Measurements from ENCODE around the gene ARHGAP22.

Gene ARHGAP22

DNA sequence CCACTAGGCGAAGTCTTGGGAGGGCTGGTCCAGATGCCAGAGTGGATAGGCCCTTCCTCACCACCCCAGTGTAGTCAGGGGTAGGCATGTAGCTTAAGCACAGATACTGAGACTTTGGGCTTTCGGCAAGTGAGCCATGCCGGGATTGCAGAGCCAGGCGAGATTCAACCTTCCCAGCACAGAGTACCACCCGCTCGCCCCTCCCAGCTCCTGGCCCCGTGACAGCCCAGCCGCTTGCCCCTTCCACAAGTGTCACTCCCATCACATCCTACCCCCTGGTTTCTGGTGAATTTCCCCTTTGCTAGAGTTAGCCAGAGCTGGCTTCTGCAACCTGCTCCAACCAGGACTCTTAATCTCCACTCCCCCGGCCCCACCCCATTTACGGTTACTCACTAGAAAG is 56.9 kb downstream of the ARHGAP22 start:
- DNase-seq = no peak
- no peaks in the 10 kb centered on the region for H3K27me3 ChIP-seq (replicated peaks; ENCODE audit: control insufficient read depth, insufficient read depth, low read length, poor library complexity, severe bottlenecking)
- no peak overlapping the region for H3K4me3 ChIP-seq (ENCODE audit: insufficient read depth, low read depth, low read length, poor library complexity, severe bottlenecking)
- no peak overlapping the region for H3K27ac ChIP-seq (ENCODE audit: insufficient read depth, low read length, poor library complexity, severe bottlenecking)
- H3K36me3 ChIP-seq (ENCODE audit: control insufficient read depth, insufficient read depth, low read length) = no peaks in the 10 kb centered on the region
- H3K4me1 ChIP-seq (ENCODE audit: control insufficient read depth, insufficient read depth, low read length, poor library complexity, severe bottlenecking) = no peaks in the 10 kb centered on the region
- no peaks in the 10 kb centered on the region for H3K9me3 ChIP-seq (ENCODE audit: control insufficient read depth, low read length)

DNA sequence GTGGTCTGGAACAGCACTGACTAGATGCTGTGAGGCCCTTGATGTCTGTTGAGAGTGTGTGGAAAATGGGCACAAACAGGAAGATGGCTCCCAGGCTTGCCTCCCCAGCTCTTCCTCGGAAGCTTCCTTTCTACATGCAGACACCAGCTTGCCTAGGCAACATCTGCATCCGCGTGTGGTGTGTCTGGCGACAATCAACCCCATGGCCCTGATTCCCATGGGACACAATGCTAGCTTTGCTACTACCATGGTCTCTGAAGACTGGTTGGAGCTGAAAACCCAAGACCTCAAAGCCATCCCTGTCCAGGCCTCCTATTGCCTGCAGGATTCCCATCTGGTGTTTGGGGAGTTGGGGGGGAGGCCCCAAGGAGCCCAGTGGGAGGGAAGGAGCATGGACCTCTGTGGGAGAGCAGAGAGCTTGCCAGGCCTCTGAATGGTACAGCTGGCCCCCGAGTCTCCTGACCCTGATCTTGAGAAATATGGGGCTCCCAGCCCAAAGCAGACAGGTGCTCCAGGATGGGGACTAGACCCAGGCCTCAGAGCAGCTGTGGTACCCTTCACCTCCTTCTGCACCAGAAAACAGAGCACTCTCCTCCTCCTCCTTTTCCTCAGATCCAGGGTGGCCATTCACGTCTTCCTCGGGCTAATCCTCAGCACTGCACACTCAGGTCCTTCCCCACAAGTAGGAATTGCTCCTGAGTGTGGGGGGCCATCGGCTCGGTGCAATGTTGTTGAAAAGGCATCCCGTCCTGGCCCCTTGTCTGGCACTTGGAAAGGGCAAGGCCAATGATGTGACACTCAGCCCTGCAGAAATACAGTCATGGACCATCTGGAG is 57.6 kb downstream of the ARHGAP22 start:
- Histone ChIP-seq H3K4me3 (ENCODE audit: insufficient read depth, low read depth, low read length, poor library complexity, severe bottlenecking) (no peak overlapping the region), H3K9me3 (ENCODE audit: control insufficient read depth, low read length) (no peaks in the 10 kb centered on the region), H3K27ac (ENCODE audit: insufficient read depth, low read length, poor library complexity, severe bottlenecking) (no peak overlapping the region), H3K27me3 (replicated peaks; ENCODE audit: control insufficient read depth, insufficient read depth, low read length, poor library complexity, severe bottlenecking) (no peaks in the 10 kb centered on the region), H3K36me3 (ENCODE audit: control insufficient read depth, insufficient read depth, low read length) (no peaks in the 10 kb centered on the region), H3K4me1 (ENCODE audit: control insufficient read depth, insufficient read depth, low read length, poor library complexity, severe bottlenecking) (no peaks in the 10 kb centered on the region)
- no peak for DNase-seq

DNA sequence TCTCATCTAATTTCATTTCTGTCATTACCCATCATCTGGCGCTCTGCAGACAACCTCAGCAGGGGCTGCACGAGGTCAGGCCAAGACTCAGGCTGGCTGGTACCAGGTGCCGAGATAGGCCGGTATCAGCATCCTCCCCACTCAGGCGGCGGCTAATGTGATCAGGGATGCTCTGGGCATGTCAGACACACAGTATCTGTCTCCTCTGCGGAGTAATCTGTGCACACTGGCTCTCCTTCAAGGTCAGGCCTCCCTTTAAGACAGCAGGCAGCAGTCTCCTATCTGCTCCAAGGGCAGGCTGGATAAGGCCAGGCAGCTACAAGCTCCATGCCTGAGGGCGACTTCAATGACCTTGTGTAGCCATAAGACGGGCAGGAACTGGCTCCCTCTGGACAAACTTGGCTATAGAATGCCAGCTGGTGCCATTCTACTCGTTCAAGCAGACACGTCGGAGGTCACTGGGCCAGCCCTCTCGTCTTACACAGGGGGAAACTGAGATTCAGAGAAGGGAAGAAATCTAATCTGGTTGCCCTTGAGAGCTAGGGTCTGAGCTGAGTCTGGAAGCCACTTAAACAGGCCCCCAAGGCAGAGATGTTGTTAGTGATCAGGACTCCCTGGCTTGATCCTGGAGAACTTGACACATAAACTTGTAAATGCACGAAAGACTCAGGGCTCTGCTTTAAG is 59.3 kb downstream of the ARHGAP22 start:
- Histone ChIP-seq H3K27me3 (replicated peaks; ENCODE audit: control insufficient read depth, insufficient read depth, low read length, poor library complexity, severe bottlenecking) (no peaks in the 10 kb centered on the region), H3K36me3 (ENCODE audit: control insufficient read depth, insufficient read depth, low read length) (no peaks in the 10 kb centered on the region), H3K4me1 (ENCODE audit: control insufficient read depth, insufficient read depth, low read length, poor library complexity, severe bottlenecking) (no peaks in the 10 kb centered on the region), H3K9me3 (ENCODE audit: control insufficient read depth, low read length) (no peaks in the 10 kb centered on the region), H3K27ac (ENCODE audit: insufficient read depth, low read length, poor library complexity, severe bottlenecking) (no peak overlapping the region), H3K4me3 (ENCODE audit: insufficient read depth, low read depth, low read length, poor library complexity, severe bottlenecking) (no peak overlapping the region)
- DNase-seq = no peak

DNA sequence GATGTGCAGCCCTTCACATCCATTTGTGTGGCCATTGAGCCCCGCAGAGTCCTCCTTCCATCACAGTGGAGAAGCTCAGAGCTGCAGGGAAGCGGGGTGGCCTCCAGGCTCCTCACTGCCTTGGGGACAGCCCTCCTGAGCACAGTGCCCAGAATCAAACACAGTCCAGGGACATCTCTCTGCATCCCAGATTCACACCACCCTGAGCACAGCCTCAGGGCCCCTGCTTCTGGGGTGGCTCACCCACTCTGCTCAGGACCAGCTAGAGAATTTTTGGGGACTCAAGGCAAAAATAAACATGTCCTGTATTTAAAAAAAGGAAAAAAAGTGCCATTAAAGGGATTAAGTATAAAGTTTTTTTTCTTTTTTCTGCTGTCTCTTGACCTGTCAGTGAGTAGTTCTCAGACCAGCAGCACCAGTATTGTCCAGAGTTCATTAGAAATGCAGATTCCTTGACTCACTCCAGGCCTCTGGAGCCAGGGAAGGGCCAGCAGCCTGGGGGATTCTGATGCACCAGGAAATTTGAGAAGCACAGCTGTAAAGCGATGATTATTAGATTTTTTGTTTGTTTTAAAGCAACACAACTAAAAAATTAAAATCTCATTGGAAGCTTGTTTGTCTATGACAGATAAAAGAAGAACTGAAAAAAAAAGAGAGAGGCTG is 61.6 kb downstream of the ARHGAP22 start:
- no peaks in the 10 kb centered on the region for H3K4me1 ChIP-seq (ENCODE audit: control insufficient read depth, insufficient read depth, low read length, poor library complexity, severe bottlenecking)
- no peak overlapping the region for H3K4me3 ChIP-seq (ENCODE audit: insufficient read depth, low read depth, low read length, poor library complexity, severe bottlenecking)
- no peak overlapping the region for H3K27ac ChIP-seq (ENCODE audit: insufficient read depth, low read length, poor library complexity, severe bottlenecking)
- no peaks in the 10 kb centered on the region for H3K9me3 ChIP-seq (ENCODE audit: control insufficient read depth, low read length)
- no peaks in the 10 kb centered on the region for H3K36me3 ChIP-seq (ENCODE audit: control insufficient read depth, insufficient read depth, low read length)
- DNase-seq = no peak
- no peaks in the 10 kb centered on the region for H3K27me3 ChIP-seq (replicated peaks; ENCODE audit: control insufficient read depth, insufficient read depth, low read length, poor library complexity, severe bottlenecking)

DNA sequence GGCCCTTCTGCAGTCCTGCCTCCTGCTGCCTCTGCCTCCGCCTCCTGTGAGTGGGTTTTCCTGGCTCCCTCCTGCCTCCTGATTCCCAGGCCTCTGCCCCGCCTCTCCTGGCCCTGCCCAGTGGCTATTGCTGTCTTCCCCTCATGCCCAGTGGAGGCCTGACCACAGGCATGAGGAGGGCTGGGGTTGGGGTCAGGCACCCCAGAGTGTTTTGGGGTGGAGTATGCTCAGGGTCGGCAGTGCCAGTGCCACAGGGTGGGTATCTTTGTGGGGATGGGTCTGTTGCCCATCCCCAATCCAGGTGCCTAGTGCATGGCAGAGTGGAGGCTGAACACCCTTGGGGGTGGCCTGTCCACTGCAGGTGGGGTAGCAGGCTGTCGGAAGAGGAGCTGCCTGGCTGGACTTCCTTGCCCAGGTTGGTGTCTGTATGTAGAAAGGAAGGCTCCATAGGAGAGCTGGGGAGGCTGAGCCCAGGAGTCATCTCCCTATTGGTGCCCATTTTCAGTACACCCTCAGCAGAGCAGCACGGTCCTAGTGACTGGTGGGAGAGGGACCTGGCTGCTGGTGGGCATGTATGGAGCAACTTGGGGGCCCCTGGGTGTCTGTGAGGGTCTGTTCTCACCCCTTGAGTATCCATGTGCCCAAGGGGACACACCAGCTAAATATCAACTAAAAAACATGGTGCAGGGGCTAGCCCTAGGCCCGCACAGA is 62.2 kb downstream of the ARHGAP22 start:
- no peaks in the 10 kb centered on the region for H3K4me1 ChIP-seq (ENCODE audit: control insufficient read depth, insufficient read depth, low read length, poor library complexity, severe bottlenecking)
- H3K27me3 ChIP-seq (replicated peaks; ENCODE audit: control insufficient read depth, insufficient read depth, low read length, poor library complexity, severe bottlenecking) = no peaks in the 10 kb centered on the region
- no peaks in the 10 kb centered on the region for H3K36me3 ChIP-seq (ENCODE audit: control insufficient read depth, insufficient read depth, low read length)

DNA sequence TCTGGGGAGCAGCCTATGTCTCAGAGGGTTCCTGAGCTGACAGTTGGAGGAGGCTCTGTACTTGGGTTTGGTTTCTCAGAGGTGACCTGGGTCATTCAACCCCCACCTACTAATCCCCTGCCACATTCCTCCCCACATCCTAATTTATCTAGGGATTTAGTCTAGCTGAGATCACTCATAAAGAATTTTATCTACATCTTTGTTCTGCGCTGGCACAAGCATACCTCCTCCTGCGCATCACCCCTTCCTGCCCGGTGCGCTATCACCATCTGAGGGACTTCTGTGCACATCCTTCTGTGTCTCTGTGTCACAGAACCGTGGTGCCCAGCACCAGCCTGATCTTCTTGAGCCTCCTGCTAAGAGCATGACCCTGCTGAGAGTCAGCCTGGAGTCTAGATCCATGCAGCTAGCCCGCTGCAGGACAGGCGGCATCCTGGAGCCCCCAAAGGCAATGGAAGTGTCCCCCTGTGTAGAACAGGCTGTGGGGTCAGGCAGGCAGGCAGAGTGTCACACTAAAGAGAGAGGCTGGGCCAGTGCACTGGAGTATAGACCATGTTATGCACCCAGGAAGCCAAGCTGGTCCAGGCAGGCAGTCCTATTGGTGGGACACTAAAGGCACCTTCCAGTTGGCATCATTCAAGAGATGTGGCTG is 63.6 kb downstream of the ARHGAP22 start:
- Histone ChIP-seq H3K4me1 (ENCODE audit: control insufficient read depth, insufficient read depth, low read length, poor library complexity, severe bottlenecking) (no peaks in the 10 kb centered on the region), H3K27me3 (replicated peaks; ENCODE audit: control insufficient read depth, insufficient read depth, low read length, poor library complexity, severe bottlenecking) (no peaks in the 10 kb centered on the region), H3K27ac (ENCODE audit: insufficient read depth, low read length, poor library complexity, severe bottlenecking) (no peak overlapping the region), H3K36me3 (ENCODE audit: control insufficient read depth, insufficient read depth, low read length) (no peaks in the 10 kb centered on the region), H3K9me3 (ENCODE audit: control insufficient read depth, low read length) (no peaks in the 10 kb centered on the region), H3K4me3 (ENCODE audit: insufficient read depth, low read depth, low read length, poor library complexity, severe bottlenecking) (no peak overlapping the region)
- no peak for DNase-seq

More for the DNA sequence above, 62.2 kb downstream of the ARHGAP22 start:
- no peaks in the 10 kb centered on the region for H3K9me3 ChIP-seq (ENCODE audit: control insufficient read depth, low read length)
- no peak overlapping the region for H3K27ac ChIP-seq (ENCODE audit: insufficient read depth, low read length, poor library complexity, severe bottlenecking)
- DNase-seq = no peak
- no peak overlapping the region for H3K4me3 ChIP-seq (ENCODE audit: insufficient read depth, low read depth, low read length, poor library complexity, severe bottlenecking)

DNA sequence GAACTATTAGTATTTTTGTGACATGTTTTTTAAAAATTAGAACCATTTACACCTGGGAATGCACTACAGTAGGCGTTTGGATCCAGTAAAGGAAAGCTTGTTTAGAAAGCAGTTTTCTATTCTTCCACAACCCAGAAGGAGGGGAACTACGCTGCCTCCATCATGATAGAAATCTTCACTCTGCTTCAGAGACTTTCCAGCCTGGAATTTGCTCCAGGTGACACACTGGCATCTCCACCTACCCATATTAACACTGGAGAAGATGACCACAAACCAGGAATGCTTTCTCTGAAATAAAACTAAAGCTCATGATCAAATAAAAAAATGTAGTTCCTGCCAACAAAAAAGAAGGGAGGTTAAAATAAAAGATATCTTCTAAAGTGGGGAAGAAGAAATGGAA is 66.3 kb downstream of the ARHGAP22 start:
- Histone ChIP-seq H3K4me3 (ENCODE audit: insufficient read depth, low read depth, low read length, poor library complexity, severe bottlenecking) (no peak overlapping the region), H3K4me1 (ENCODE audit: control insufficient read depth, insufficient read depth, low read length, poor library complexity, severe bottlenecking) (no peaks in the 10 kb centered on the region), H3K9me3 (ENCODE audit: control insufficient read depth, low read length) (no peaks in the 10 kb centered on the region), H3K36me3 (ENCODE audit: control insufficient read depth, insufficient read depth, low read length) (no peaks in the 10 kb centered on the region), H3K27ac (ENCODE audit: insufficient read depth, low read length, poor library complexity, severe bottlenecking) (no peak overlapping the region), H3K27me3 (replicated peaks; ENCODE audit: control insufficient read depth, insufficient read depth, low read length, poor library complexity, severe bottlenecking) (no peaks in the 10 kb centered on the region)
- DNase-seq = no peak

DNA sequence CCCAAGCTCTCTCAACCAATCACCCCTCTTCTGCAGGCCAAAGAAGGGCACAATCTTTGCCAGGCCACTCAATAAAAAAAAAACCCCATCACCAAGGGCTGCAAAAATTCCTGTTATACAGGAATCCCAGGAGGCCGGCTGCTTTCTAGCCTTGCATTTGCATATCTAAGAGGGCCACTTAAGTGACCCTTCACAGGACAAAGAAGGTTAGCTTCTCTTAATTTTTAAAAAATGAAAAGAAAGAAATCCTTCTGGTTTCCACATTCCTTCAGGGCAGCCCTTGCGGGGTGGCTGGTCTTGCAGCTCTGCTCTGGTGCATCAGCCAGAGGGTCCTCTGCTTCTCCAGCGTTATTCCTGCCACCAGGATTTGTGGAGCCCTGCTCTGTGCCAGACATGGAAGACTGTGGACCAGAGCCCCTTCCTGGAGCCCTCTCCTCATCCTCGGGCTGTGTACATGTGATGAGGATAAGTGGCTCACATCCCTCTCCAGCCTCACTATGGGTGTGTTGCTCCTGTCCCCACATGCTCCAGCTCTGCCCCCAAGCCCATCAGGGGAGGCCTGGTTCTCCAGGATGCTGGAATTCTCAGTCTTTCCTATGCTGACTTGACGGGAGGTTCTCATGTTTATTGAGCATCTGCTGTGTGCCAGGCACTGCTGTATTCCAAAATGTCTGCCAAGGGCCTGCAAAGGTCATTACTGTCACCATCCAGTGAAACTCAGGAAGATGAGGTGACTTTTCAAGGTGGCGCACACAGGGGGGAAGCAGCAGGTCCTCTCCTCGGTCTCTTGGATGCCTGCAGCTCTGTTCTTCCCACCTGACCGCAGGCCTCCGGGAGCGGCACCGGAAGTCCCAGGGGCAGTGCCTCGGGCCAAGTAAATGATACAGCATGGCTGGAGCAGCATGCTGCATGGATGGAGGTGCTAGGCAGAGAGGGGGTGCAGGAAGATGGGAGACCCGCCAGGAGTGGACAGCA is 67.7 kb downstream of the ARHGAP22 start:
- DNase-seq = no peak
- Histone ChIP-seq H3K27ac (ENCODE audit: insufficient read depth, low read length, poor library complexity, severe bottlenecking) (no peak overlapping the region), H3K4me1 (ENCODE audit: control insufficient read depth, insufficient read depth, low read length, poor library complexity, severe bottlenecking) (no peaks in the 10 kb centered on the region), H3K27me3 (replicated peaks; ENCODE audit: control insufficient read depth, insufficient read depth, low read length, poor library complexity, severe bottlenecking) (no peaks in the 10 kb centered on the region), H3K36me3 (ENCODE audit: control insufficient read depth, insufficient read depth, low read length) (no peaks in the 10 kb centered on the region), H3K4me3 (ENCODE audit: insufficient read depth, low read depth, low read length, poor library complexity, severe bottlenecking) (no peak overlapping the region), H3K9me3 (ENCODE audit: control insufficient read depth, low read length) (no peaks in the 10 kb centered on the region)

DNA sequence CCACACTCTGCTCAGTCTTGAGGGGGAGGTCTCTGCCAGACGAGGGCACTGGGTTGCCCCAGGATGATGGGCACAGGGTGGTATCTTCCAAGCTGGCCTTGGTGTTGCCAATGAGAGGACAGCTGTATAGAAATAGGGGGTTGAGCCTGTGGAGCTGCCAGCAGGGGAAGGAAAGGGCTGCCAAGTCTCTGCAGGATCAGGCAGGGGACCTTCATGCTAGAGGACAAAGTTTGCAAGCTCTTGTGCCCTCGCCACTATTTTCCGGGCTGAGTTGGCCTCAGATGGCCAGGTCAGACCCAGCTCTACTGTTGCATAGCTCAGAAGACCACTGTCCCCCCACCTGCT is 68.7 kb downstream of the ARHGAP22 start:
- Histone ChIP-seq H3K4me3 (ENCODE audit: insufficient read depth, low read depth, low read length, poor library complexity, severe bottlenecking) (no peak overlapping the region), H3K36me3 (ENCODE audit: control insufficient read depth, insufficient read depth, low read length) (no peaks in the 10 kb centered on the region), H3K4me1 (ENCODE audit: control insufficient read depth, insufficient read depth, low read length, poor library complexity, severe bottlenecking) (no peaks in the 10 kb centered on the region), H3K9me3 (ENCODE audit: control insufficient read depth, low read length) (no peaks in the 10 kb centered on the region), H3K27me3 (replicated peaks; ENCODE audit: control insufficient read depth, insufficient read depth, low read length, poor library complexity, severe bottlenecking) (no peaks in the 10 kb centered on the region), H3K27ac (ENCODE audit: insufficient read depth, low read length, poor library complexity, severe bottlenecking) (no peak overlapping the region)
- no peak for DNase-seq

Measured in effector memory CD4-positive, alpha-beta T cell (primary cell).